ENCODE data around the gene DMTF1. TPM values are rescaled to one million over a fixed set of nuclear protein-coding genes. Genes with fewer than 3 reads are reported as not detected.

The DMTF1 gene
- total and polyA plus RNA-seq, 2 experiments from 2014 or later = 37.8 to 75.1 TPM

DNA sequence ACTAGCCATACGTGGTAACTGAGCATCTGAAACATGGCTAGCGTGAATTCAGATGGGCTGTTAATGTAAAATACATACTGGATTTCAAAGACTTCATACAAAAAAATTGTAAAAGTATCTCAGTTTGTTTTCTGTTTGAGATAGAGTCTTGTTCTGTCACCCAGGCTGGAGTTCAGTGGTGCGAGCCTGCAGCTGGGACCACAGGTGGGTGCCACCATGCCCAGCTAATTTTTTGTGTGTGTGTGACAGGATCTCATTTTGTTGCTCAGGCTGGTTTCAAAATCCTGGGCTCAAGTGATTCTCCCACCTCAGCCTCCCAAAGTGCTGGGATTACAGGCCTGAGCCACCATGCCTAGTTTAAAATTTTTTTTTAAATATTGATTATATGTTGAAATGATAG, 62.8 kb downstream of the DMTF1 start:
- no peaks in the 10 kb centered on the region for H4K20me1 ChIP-seq (ENCODE audit: insufficient read depth, poor library complexity, severe bottlenecking)
- no peaks in the 10 kb centered on the region for H3K27me3 ChIP-seq
- peaks cover 10% of the 10 kb centered on the region for H3K4me1 ChIP-seq (ENCODE audit: insufficient read depth)
- H3K9me2 ChIP-seq (replicated peaks; ENCODE audit: insufficient read depth) = no peaks in the 10 kb centered on the region
- H3K36me3 ChIP-seq (replicated peaks; ENCODE audit: insufficient read depth, low read depth) = no peaks in the 10 kb centered on the region
- WGBS (ENCODE audit: low lambda C conversion rate, missing lambda C conversion rate) = 97% methylated on average over 3 of the region's 3 CpGs
- H3K27ac ChIP-seq = no peak overlapping the region
- H2AFZ ChIP-seq = no peak overlapping the region
- TF ChIP-seq EZH2phosphoT487 (IDR thresholded peaks at IDR 0.05; ENCODE audit: low read depth, severe bottlenecking, unreplicated experiment) (no peak), EZH2 (IDR thresholded peaks at IDR 0.05; ENCODE audit: borderline replicate concordance) (no peak)
- TF ChIP-seq, protein P1, sequence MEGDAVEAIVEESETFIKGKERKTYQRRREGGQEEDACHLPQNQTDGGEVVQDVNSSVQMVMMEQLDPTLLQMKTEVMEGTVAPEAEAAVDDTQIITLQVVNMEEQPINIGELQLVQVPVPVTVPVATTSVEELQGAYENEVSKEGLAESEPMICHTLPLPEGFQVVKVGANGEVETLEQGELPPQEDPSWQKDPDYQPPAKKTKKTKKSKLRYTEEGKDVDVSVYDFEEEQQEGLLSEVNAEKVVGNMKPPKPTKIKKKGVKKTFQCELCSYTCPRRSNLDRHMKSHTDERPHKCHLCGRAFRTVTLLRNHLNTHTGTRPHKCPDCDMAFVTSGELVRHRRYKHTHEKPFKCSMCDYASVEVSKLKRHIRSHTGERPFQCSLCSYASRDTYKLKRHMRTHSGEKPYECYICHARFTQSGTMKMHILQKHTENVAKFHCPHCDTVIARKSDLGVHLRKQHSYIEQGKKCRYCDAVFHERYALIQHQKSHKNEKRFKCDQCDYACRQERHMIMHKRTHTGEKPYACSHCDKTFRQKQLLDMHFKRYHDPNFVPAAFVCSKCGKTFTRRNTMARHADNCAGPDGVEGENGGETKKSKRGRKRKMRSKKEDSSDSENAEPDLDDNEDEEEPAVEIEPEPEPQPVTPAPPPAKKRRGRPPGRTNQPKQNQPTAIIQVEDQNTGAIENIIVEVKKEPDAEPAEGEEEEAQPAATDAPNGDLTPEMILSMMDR (IDR thresholded peaks at IDR 0.05; ENCODE audit: poor library complexity) = no peak
- no peaks in the 10 kb centered on the region for H3K9me3 ChIP-seq (ENCODE audit: low read depth)
- no peak for DNase-seq (ENCODE audit: low spot score)
- H3K4me3 ChIP-seq = no peak overlapping the region
- H3K4me2 ChIP-seq = no peak overlapping the region
- H3K79me2 ChIP-seq = peaks cover 84% of the 10 kb centered on the region

DNA sequence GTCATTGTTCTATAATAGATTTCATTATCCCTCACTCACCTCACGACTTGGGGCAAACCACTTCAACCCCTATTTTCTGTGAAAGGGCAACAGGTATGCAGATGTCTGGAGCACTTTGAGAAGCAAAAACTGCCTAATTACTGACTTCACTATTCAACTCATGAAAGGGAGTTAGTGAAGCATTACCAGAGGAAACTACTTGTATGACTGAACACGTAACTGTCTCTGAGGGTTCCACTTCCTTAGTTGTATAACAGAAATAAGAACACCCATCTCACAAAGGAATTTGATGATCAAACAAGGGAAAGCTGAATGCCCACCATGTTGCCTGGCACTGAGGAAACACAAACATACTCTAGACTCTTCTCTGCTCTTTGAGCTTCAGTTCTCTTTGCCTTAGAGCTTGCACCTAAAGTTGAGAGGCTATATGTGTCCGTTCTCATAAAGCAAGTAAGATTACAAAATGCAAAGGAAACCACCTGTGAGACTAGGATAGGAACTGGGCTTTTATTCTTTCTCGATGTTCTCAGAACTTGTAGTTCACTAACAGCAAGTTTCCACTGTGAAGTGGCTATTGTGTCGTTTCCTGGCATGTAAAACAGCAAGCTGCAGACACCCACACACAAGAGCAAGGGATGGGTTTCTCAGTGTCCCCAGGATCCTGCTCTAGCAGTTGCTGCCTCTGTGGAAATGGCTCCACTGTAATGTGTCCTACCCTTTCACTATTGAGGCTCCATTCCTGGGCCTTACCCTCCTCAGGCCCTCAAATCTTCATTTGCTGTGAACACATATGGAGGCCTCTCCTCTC, 64.7 kb downstream of the DMTF1 start:
- H3K4me2 ChIP-seq = peak overlapping the region; percentile 81
- WGBS (ENCODE audit: low lambda C conversion rate, missing lambda C conversion rate) = 94% methylated on average over 5 of the region's 5 CpGs
- H3K27ac ChIP-seq = no peak overlapping the region
- no peak overlapping the region for H3K4me3 ChIP-seq
- no peaks in the 10 kb centered on the region for H3K9me2 ChIP-seq (replicated peaks; ENCODE audit: insufficient read depth)
- H2AFZ ChIP-seq = no peak overlapping the region
- DNase-seq (ENCODE audit: low spot score) = no peak
- H3K9me3 ChIP-seq (ENCODE audit: low read depth) = no peaks in the 10 kb centered on the region
- TF ChIP-seq EZH2 (IDR thresholded peaks at IDR 0.05; ENCODE audit: borderline replicate concordance) = no peak
- TF ChIP-seq, protein P1 (IDR thresholded peaks at IDR 0.05; ENCODE audit: poor library complexity) = no peak
- no peak for TF ChIP-seq EZH2phosphoT487 (IDR thresholded peaks at IDR 0.05; ENCODE audit: low read depth, severe bottlenecking, unreplicated experiment)
- H3K27me3 ChIP-seq = peaks cover 4% of the 10 kb centered on the region
- H3K79me2 ChIP-seq = peaks cover 65% of the 10 kb centered on the region
- H3K36me3 ChIP-seq (replicated peaks; ENCODE audit: insufficient read depth, low read depth) = no peaks in the 10 kb centered on the region
- H4K20me1 ChIP-seq (ENCODE audit: insufficient read depth, poor library complexity, severe bottlenecking) = no peaks in the 10 kb centered on the region
- H3K4me1 ChIP-seq (ENCODE audit: insufficient read depth) = peaks cover 16% of the 10 kb centered on the region

DNA sequence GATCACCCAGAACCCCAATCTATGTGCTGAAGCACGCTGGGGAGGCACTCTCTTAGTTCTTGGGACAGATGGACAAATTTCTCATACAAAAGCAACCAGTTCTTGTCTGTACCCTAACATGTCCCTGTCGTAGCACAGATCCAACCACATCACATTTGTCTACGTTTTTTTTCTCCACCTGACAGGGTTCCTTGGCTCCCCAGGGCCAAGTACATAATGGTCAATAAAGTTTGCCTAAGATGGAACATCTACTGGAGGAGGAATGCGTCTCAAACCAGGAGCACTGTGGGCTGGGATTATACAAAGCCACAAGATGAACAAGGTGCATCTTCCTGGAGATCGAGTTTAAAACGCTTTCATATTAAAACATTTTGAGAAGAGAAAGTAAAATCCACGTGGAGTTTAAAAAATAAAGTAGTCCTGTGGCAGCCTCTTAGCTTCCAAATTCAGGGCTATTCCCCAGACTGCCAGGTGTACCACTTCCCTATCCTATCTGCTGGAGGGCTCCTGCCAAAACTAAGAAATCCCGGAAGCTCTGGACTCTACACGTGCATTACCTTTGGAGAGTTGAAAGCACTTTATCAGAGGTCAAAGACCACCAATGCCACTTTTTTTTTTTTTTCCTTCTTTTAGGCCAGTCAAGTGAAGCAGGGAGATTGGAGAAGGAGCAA, 65.9 kb downstream of the DMTF1 start:
- no peaks in the 10 kb centered on the region for H3K9me2 ChIP-seq (replicated peaks; ENCODE audit: insufficient read depth)
- no peaks in the 10 kb centered on the region for H3K9me3 ChIP-seq (ENCODE audit: low read depth)
- no peak overlapping the region for H3K4me3 ChIP-seq
- no peak overlapping the region for H2AFZ ChIP-seq
- no peaks in the 10 kb centered on the region for H4K20me1 ChIP-seq (ENCODE audit: insufficient read depth, poor library complexity, severe bottlenecking)
- TF ChIP-seq EZH2phosphoT487 (IDR thresholded peaks at IDR 0.05; ENCODE audit: low read depth, severe bottlenecking, unreplicated experiment) = no peak
- TF ChIP-seq, protein P1 (IDR thresholded peaks at IDR 0.05; ENCODE audit: poor library complexity) = no peak
- no peak for TF ChIP-seq EZH2 (IDR thresholded peaks at IDR 0.05; ENCODE audit: borderline replicate concordance)
- peaks cover 16% of the 10 kb centered on the region for H3K4me1 ChIP-seq (ENCODE audit: insufficient read depth)
- H3K4me2 ChIP-seq = peak overlapping the region; percentile 81
- 80% methylated on average over 9 of the region's 9 CpGs for WGBS (ENCODE audit: low lambda C conversion rate, missing lambda C conversion rate)
- H3K27me3 ChIP-seq = peaks cover 16% of the 10 kb centered on the region
- H3K36me3 ChIP-seq (replicated peaks; ENCODE audit: insufficient read depth, low read depth) = no peaks in the 10 kb centered on the region
- DNase-seq (ENCODE audit: low spot score) = no peak
- H3K27ac ChIP-seq = no peak overlapping the region
- H3K79me2 ChIP-seq = peaks cover 53% of the 10 kb centered on the region

Measured in hepatocyte (in vitro differentiated cells).